HTR-8/SVneo (cell line): ENCODE measurements around the gene NACC2.
A peak's percentile ranks its signal among the peaks of the same experiment; 100 is the strongest.

Experiments
- DNase-seq: peaks from one replicate; pipeline ENCODE4 v3.0.0; 2011; ENCODE audit warnings: low spot score, mixed read lengths; ENCODE audit not compliant: insufficient read length
- FAIRE-seq: peaks from 2 replicates; lab custom pipeline; 2011; peaks lifted over from hg19 to GRCh38; lab: Jason Lieb, UNC

The NACC2 gene, protein sequence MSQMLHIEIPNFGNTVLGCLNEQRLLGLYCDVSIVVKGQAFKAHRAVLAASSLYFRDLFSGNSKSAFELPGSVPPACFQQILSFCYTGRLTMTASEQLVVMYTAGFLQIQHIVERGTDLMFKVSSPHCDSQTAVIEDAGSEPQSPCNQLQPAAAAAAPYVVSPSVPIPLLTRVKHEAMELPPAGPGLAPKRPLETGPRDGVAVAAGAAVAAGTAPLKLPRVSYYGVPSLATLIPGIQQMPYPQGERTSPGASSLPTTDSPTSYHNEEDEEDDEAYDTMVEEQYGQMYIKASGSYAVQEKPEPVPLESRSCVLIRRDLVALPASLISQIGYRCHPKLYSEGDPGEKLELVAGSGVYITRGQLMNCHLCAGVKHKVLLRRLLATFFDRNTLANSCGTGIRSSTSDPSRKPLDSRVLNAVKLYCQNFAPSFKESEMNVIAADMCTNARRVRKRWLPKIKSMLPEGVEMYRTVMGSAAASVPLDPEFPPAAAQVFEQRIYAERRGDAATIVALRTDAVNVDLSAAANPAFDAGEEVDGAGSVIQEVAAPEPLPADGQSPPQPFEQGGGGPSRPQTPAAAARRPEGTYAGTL

DNA sequence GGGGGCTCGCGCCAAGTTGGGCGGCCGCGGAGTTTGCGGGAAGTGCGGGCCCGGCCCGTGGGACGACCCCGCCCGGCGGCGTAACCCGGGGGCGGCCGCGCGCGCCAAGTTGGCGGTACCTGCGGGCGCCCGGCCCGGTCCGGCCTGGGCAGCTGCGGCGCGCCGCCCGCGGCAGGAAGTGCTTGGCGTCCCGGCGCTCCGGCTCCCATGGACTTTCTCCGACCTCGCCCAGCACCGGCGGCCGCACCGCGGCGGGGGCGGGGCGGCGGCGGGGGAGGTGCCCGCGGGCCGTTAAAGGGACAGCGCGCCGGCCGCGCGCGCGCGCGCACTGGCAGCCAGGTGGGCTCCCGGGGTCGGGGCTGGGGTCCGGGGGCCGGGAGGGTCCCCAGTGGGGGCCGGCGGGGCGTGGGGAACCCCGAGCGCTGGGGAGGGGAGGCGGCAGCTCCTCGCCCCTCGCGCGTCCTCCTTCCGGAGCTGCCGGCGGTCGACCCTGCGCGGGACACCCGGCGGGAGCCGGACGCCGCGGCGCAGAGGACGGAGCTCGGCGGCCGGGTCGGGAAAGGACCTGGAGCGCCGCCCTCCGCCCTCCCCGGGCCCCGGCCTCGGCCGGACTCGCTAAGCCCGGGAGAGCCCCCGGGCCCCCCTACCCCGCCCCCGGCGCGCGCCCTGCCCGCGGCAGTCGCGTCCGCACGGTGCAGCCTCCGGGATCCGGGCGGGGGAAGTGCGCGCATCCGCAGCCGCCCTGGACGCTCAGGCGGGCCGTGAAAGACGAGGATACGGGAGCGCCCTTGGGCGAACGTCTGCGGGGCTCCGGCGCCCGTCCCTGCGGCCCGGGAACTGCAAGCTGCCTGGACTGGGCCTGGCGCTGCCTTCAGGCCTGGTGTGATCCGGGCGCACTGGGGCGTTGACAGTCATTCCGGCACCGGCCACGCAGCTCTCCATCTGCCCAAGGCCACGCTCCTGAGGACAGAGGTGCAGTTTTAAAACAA is at the start of gene NACC2:
Gene NACC2, minus strand, starts transcription at position 220 of the 989 bp plus-strand sequence. CDS start 44,768 bp downstream, outside the sequence.
- no peak for FAIRE-seq

GRCh38 chr9:136144450-136144849 is 49.4 kb upstream of the NACC2 start:
- DNase-seq (no peak), FAIRE-seq (no peak)

More for the DNA sequence above, at the start of gene NACC2:
- no peak for DNase-seq

DNA sequence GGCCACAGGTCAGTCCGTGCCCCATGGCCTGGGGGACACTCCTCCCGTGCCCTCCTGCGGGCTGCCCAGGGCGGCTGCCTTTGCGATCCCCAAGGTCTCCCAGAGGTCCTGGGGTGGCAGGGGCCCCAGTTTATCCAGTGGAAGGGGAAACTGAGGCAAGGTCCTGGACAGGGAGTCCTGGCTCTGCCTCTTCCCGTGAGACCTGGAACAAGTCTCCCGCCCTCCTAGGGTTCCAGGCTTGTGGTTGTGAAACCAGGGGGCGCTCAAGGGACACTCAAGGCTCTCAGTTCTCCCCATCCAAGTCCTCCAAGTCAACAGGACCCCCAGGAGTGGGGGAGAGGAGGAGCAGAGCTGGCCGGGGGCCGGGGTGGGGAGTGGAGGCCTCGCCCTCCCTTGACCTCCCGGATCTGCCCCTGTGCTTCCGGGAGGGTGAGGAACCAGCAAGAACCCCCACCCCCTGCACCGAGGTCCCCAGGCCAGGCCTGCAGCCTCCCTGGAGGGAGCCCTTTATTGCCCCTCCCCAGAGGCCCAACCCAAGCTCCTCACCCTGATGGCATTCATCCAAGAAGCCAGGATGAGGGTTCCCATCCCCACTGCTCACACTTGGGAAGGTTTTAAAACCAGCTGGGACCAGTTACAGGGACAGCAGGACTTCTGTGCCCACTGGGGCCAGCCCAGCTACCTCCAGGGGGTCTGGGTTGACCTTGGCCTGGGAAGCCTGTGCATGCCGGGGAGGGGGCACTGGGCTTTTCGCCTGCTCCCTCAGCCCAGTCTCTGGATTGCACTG is 48.3 kb upstream of the NACC2 start:
- FAIRE-seq (no peak), DNase-seq (no peak)

DNA sequence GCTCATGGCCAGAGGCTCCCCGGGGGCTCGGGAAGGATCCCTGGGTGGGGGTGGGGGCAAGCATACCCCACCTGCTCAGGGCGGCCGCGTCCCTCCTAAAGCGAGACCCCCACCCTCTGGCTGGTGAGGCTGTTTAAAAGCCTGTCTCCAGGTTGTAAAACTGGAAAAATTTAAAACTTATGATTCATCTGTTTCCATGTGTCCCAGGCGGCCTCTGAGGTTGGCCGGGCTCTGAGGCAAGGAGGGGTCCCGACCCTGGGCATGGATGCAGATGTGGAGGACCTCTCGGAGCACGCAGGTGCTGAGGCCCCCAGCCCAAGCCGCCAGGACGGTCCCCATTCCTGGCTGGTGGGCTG is 47.7 kb upstream of the NACC2 start:
- FAIRE-seq (no peak), DNase-seq (no peak)

GRCh38 chr9:136142414-136142796 is 47.3 kb upstream of the NACC2 start:
- DNase-seq (no peak), FAIRE-seq (no peak)

- FAIRE-seq, result no peak
- no peak for DNase-seq
Measured at GRCh38 chr9:136141682-136142413, 46.8 kb upstream of the NACC2 start.

- no peak for FAIRE-seq
- DNase-seq, result no peak
Measured at GRCh38 chr9:136140966-136141365, 45.9 kb upstream of the NACC2 start.

DNA sequence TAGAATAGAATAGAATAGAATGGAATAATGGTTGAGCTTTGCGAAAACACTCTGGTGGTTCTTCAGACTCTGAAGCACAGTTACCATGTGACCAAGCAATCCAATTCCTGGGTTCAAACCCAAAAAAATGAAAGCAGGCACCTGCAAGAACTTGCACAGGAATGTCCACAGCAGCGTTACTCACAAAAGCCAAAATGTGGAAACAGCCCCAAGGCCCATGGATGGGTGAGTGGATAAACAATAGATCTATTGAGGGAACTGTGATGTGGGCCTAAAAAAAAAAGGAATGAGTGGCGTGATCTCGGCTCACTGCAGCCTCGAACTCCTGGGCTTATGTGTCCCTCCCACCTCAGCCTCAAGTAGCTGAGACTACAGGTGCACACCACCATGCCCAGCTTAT is 45.0 kb upstream of the NACC2 start:
- DNase-seq (no peak), FAIRE-seq (no peak)

DNA sequence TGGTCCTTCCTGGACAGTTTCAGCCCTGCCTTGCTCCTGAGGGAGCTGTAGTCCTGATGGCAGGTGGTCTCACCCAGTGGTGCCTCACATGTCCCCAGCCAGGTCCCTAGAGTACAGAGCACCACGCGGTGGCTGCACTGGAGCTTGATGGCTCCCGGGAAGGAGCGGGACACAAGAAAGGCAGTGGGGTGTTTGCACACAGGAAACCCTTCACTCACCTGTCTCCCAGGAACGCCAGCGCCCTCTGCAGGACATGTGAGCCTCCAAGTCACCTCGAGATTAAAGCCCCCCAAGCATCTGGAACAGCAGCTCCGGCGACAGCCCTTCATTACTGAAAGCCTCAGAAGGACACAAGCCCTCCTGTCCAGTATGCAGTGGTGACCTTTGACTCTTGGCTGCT is 43.5 kb upstream of the NACC2 start:
- DNase-seq, result no peak
- FAIRE-seq, result no peak

DNA sequence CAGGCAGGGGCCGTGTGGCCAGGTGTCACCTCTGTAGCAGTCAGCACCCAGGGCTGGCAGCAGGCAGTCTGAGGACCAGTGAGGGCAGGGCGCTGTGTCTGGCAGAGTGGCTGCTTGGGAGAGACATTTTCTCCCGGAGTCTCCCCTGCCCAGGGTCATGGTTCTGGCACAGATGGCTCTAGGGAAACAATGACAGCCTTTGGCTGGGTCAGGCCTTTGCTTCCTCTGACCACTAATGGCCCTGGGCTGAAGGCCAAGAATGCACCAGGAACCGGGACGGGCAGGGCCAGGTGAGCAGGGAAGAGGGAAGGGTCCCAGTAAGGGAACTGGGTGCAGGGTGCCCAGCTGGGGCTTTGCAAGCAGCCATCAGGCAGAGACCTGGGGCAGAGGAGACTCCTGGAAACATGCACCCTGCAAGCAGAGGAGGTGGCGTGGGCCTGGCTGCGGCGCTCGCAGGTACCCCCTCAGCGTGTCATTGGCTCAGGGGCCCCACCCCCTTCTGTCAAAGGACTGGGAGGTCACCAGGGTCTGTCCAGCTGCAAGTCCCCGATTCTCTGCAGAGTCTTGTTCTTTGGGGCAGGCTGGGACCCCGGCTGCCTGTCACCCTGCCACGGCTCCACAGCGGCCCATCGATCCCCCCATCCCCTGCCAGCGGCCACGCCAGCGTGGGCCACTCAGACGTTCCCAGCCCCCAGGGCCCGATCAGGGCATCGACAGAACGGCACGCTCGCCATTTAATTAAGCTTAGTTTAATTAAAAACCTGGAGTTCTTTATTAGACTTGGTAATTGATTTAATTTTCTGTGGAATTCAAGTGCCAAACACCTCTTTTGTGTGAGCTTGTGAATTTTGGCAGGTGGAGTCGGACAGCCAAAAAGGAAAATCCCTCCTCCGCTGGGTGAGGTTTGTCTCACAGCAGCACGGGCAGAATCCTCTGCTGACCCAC is 42.5 kb upstream of the NACC2 start:
- DNase-seq, result no peak
- FAIRE-seq, result no peak

DNA sequence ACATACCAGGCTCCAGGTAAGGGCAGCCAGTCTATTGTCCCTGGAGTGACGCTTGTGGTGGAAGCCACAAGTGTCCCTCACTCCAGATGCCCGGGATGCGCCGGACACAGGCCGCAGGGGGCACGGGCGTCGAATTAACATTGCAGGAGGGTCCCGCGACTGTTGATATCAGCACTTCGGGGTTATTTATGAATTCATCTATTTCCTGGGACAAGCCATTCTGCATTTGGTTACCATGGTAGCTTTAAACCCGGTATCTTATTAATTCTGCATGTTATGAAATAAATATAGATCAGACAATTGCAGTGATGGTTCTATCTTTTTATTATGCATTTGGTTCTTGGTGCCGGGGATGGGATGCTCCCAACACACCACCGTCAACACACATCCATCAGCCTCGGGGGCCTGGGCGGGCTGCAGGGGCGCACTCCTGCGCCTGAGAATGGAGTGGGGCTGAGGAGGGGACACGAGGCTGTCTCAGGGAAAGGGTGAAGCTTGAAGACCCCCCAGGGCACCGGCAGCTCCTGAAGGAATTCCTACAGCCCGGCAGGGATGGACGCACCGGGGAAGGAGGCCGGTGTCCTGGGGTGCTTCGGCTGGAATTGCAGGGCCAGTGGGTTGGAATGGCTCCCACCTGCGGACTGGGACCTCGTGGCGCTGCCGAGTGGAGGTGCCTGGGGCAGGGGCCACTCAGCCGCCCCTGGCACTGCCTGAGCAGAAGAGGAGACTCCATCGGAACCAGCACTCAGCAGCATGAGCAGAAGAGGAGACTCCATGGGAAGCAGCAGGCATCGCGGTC is 41.2 kb upstream of the NACC2 start:
- DNase-seq, result no peak
- FAIRE-seq, result no peak

GRCh38 chr9:136135326-136136126 is 40.4 kb upstream of the NACC2 start:
- DNase-seq, result no peak
- no peak for FAIRE-seq

DNA sequence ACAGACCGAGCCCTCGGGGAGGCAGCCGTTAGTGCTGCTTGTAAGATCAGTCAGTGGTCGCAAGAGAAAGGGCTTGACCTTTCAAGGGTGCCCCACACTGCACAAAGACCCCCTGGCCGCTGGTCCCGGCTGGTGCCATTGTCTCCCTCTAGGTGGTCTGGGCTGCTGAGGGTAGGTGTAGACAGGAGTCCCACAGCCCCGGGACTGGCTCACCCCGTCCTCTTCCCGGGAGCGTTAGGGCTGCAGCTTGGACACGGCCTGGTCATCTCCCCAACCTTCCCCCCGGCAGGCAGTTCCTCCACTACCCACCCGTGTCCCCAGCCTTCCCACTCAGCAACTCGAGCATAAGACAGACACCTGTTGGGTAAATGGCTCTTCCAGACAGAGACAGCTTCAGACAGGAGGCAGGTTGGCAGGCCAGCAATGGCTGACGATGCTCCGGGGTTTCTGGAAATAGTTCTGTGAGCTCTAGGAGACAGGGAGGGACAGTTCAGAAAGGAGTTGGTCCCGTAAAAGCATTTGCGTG is 38.9 kb upstream of the NACC2 start:
- FAIRE-seq, result no peak

DNA sequence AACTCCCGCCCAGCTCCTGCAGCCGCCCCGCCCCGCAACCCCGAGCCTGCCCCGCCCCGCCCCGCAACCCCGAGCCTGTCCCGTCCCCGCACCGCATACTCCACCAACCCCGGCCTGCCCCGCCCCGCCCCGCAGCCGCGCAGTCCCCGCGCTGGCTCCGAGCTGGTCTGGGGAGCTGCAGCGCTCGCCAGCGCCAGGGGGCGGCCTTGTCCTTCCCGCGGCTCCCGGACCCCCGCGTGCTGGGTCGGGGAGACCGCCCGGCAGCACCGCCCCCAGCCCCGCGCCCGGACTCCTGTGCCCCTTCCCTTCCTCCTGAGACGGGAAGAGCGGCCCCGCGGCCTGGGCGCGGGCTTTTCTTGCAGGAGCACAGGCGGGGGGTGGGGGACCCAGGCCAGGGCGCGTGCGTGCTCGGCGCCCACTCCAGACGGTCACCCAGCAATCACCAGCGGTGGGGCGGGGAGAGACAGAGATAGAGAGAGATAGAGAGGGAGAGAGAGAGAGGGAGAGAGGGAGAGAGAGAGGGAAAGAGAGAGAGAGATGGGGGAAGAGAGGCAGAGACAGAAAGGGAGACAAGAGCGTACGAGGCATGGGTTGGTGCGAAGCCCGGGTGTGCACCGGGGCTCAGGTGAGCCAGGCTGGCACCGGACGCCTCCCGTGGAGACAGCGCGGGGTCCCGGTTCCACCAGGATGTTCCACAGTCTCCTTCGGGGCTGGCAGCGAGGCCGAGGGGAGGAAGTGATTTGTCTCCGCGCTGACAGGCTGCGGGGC is 38.3 kb upstream of the NACC2 start:
- peak; percentile 50 for DNase-seq
- FAIRE-seq, result no peak

More for the DNA sequence above, 38.9 kb upstream of the NACC2 start:
- DNase-seq, result no peak

GRCh38 chr9:136132512-136133050 is 37.5 kb upstream of the NACC2 start:
- no peak for DNase-seq

More at GRCh38 chr9:136132512-136133050, 37.5 kb upstream of the NACC2 start:
- no peak for FAIRE-seq
